Measurements from ENCODE around the gene HESX1.
A peak's percentile ranks its signal among the peaks of the same experiment; 100 is the strongest.

The HESX1 gene

GRCh38 chr3:57166660-57167059 lies 33.1 kb downstream of the HESX1 start:
- Histone ChIP-seq H3K4me3 (ENCODE audit: low read depth, low read length) (no peak overlapping the region), H3K4me1 (ENCODE audit: control insufficient read depth, insufficient read depth, low read length, unreplicated experiment) (peaks cover 4% of the 10 kb centered on the region), H2AFZ (ENCODE audit: low read length, unreplicated experiment) (no peak overlapping the region)

GRCh38 chr3:57165641-57166040 lies 34.1 kb downstream of the HESX1 start:
- no peaks in the 10 kb centered on the region for H3K79me2 ChIP-seq (ENCODE audit: control insufficient read depth, insufficient read depth, low read length, unreplicated experiment)
- H3K27ac ChIP-seq (ENCODE audit: low read depth, low read length): no peak overlapping the region
- peaks cover 4% of the 10 kb centered on the region for H3K4me1 ChIP-seq (ENCODE audit: control insufficient read depth, insufficient read depth, low read length, unreplicated experiment)
- no peak overlapping the region for H2AFZ ChIP-seq (ENCODE audit: low read length, unreplicated experiment)
- no peak overlapping the region for H3K4me3 ChIP-seq (ENCODE audit: low read depth, low read length)
- no peaks in the 10 kb centered on the region for H3K36me3 ChIP-seq (ENCODE audit: insufficient read depth, low read length)
- H3K27me3 ChIP-seq (ENCODE audit: insufficient read depth, low read length): peaks cover 35% of the 10 kb centered on the region

More at GRCh38 chr3:57166660-57167059, 33.1 kb downstream of the HESX1 start:
- Histone ChIP-seq H3K79me2 (ENCODE audit: control insufficient read depth, insufficient read depth, low read length, unreplicated experiment) (no peaks in the 10 kb centered on the region), H3K27me3 (ENCODE audit: insufficient read depth, low read length) (peaks cover 35% of the 10 kb centered on the region), H3K27ac (ENCODE audit: low read depth, low read length) (no peak overlapping the region), H3K36me3 (ENCODE audit: insufficient read depth, low read length) (no peaks in the 10 kb centered on the region)

- H3K4me3 ChIP-seq (ENCODE audit: low read depth, low read length): peak within 1 kb of the TSS; percentile 88
- H3K36me3 ChIP-seq (ENCODE audit: insufficient read depth, low read length): no peaks in the 10 kb centered on the region
- no peaks in the 10 kb centered on the region for H3K79me2 ChIP-seq (ENCODE audit: control insufficient read depth, insufficient read depth, low read length, unreplicated experiment)
- H3K27me3 ChIP-seq (ENCODE audit: insufficient read depth, low read length): peaks cover 35% of the 10 kb centered on the region
- no peak within 1 kb of the TSS for H3K27ac ChIP-seq (ENCODE audit: low read depth, low read length)
- peak within 1 kb of the TSS; percentile 99 for H2AFZ ChIP-seq (ENCODE audit: low read length, unreplicated experiment)
- peaks cover 4% of the 10 kb centered on the region for H3K4me1 ChIP-seq (ENCODE audit: control insufficient read depth, insufficient read depth, low read length, unreplicated experiment)
Observed at GRCh38 chr3:57164657-57165573, 34.9 kb downstream of the HESX1 start, which contains the start of gene IL17RD. Gene IL17RD (minus strand): TSS chr3:57165353. CDS start chr3:57165286, 67 bp downstream.

GRCh38 chr3:57164217-57164656 lies 35.5 kb downstream of the HESX1 start:
- peak overlapping the region; percentile 88 for H3K4me3 ChIP-seq (ENCODE audit: low read depth, low read length)
- peaks cover 3% of the 10 kb centered on the region for H3K4me1 ChIP-seq (ENCODE audit: control insufficient read depth, insufficient read depth, low read length, unreplicated experiment)
- H3K27ac ChIP-seq (ENCODE audit: low read depth, low read length): no peak overlapping the region
- H2AFZ ChIP-seq (ENCODE audit: low read length, unreplicated experiment): peak overlapping the region; percentile 99
- H3K79me2 ChIP-seq (ENCODE audit: control insufficient read depth, insufficient read depth, low read length, unreplicated experiment): no peaks in the 10 kb centered on the region
- no peaks in the 10 kb centered on the region for H3K36me3 ChIP-seq (ENCODE audit: insufficient read depth, low read length)
- peaks cover 35% of the 10 kb centered on the region for H3K27me3 ChIP-seq (ENCODE audit: insufficient read depth, low read length)

GRCh38 chr3:57163751-57164150 lies 36.0 kb downstream of the HESX1 start:
- H3K4me3 ChIP-seq (ENCODE audit: low read depth, low read length): peak overlapping the region; percentile 88
- H3K4me1 ChIP-seq (ENCODE audit: control insufficient read depth, insufficient read depth, low read length, unreplicated experiment): peaks cover 6% of the 10 kb centered on the region
- H3K27ac ChIP-seq (ENCODE audit: low read depth, low read length): no peak overlapping the region
- H3K79me2 ChIP-seq (ENCODE audit: control insufficient read depth, insufficient read depth, low read length, unreplicated experiment): no peaks in the 10 kb centered on the region
- H3K27me3 ChIP-seq (ENCODE audit: insufficient read depth, low read length): peaks cover 35% of the 10 kb centered on the region
- no peaks in the 10 kb centered on the region for H3K36me3 ChIP-seq (ENCODE audit: insufficient read depth, low read length)
- peak overlapping the region; percentile 99 for H2AFZ ChIP-seq (ENCODE audit: low read length, unreplicated experiment)

GRCh38 chr3:57161915-57162314 lies 37.9 kb downstream of the HESX1 start:
- Histone ChIP-seq H3K4me1 (ENCODE audit: control insufficient read depth, insufficient read depth, low read length, unreplicated experiment) (peaks cover 6% of the 10 kb centered on the region), H3K27me3 (ENCODE audit: insufficient read depth, low read length) (peaks cover 35% of the 10 kb centered on the region), H3K4me3 (ENCODE audit: low read depth, low read length) (no peak overlapping the region)

GRCh38 chr3:57160765-57161538 lies 38.8 kb downstream of the HESX1 start:
- no peaks in the 10 kb centered on the region for H3K79me2 ChIP-seq (ENCODE audit: control insufficient read depth, insufficient read depth, low read length, unreplicated experiment)
- H3K27ac ChIP-seq (ENCODE audit: low read depth, low read length): no peak overlapping the region
- H3K4me3 ChIP-seq (ENCODE audit: low read depth, low read length): no peak overlapping the region
- no peaks in the 10 kb centered on the region for H3K36me3 ChIP-seq (ENCODE audit: insufficient read depth, low read length)
- H3K27me3 ChIP-seq (ENCODE audit: insufficient read depth, low read length): peaks cover 26% of the 10 kb centered on the region
- H2AFZ ChIP-seq (ENCODE audit: low read length, unreplicated experiment): no peak overlapping the region
- peaks cover 6% of the 10 kb centered on the region for H3K4me1 ChIP-seq (ENCODE audit: control insufficient read depth, insufficient read depth, low read length, unreplicated experiment)

More at GRCh38 chr3:57161915-57162314, 37.9 kb downstream of the HESX1 start:
- no peaks in the 10 kb centered on the region for H3K36me3 ChIP-seq (ENCODE audit: insufficient read depth, low read length)
- no peaks in the 10 kb centered on the region for H3K79me2 ChIP-seq (ENCODE audit: control insufficient read depth, insufficient read depth, low read length, unreplicated experiment)
- no peak overlapping the region for H3K27ac ChIP-seq (ENCODE audit: low read depth, low read length)
- H2AFZ ChIP-seq (ENCODE audit: low read length, unreplicated experiment): no peak overlapping the region

- Histone ChIP-seq H3K27me3 (ENCODE audit: insufficient read depth, low read length) (peaks cover 23% of the 10 kb centered on the region), H3K4me3 (ENCODE audit: low read depth, low read length) (no peak overlapping the region), H3K4me1 (ENCODE audit: control insufficient read depth, insufficient read depth, low read length, unreplicated experiment) (peaks cover 6% of the 10 kb centered on the region), H2AFZ (ENCODE audit: low read length, unreplicated experiment) (no peak overlapping the region), H3K36me3 (ENCODE audit: insufficient read depth, low read length) (no peaks in the 10 kb centered on the region), H3K79me2 (ENCODE audit: control insufficient read depth, insufficient read depth, low read length, unreplicated experiment) (no peaks in the 10 kb centered on the region), H3K27ac (ENCODE audit: low read depth, low read length) (no peak overlapping the region)
Observed at GRCh38 chr3:57160076-57160764, 39.6 kb downstream of the HESX1 start.

GRCh38 chr3:57158813-57159738 lies 40.7 kb downstream of the HESX1 start:
- Histone ChIP-seq H3K4me1 (ENCODE audit: control insufficient read depth, insufficient read depth, low read length, unreplicated experiment) (peaks cover 6% of the 10 kb centered on the region), H3K27ac (ENCODE audit: low read depth, low read length) (no peak overlapping the region), H3K4me3 (ENCODE audit: low read depth, low read length) (no peak overlapping the region), H3K79me2 (ENCODE audit: control insufficient read depth, insufficient read depth, low read length, unreplicated experiment) (no peaks in the 10 kb centered on the region), H3K27me3 (ENCODE audit: insufficient read depth, low read length) (peaks cover 15% of the 10 kb centered on the region), H3K36me3 (ENCODE audit: insufficient read depth, low read length) (no peaks in the 10 kb centered on the region), H2AFZ (ENCODE audit: low read length, unreplicated experiment) (no peak overlapping the region)
